ENCODE measurements around the gene WDCP. TPM values are rescaled to one million over a fixed set of nuclear protein-coding genes. Genes with fewer than 3 reads are reported as not detected.

The WDCP gene
- total RNA-seq, 1 experiment from 2014 or later = 19.9 TPM

DNA sequence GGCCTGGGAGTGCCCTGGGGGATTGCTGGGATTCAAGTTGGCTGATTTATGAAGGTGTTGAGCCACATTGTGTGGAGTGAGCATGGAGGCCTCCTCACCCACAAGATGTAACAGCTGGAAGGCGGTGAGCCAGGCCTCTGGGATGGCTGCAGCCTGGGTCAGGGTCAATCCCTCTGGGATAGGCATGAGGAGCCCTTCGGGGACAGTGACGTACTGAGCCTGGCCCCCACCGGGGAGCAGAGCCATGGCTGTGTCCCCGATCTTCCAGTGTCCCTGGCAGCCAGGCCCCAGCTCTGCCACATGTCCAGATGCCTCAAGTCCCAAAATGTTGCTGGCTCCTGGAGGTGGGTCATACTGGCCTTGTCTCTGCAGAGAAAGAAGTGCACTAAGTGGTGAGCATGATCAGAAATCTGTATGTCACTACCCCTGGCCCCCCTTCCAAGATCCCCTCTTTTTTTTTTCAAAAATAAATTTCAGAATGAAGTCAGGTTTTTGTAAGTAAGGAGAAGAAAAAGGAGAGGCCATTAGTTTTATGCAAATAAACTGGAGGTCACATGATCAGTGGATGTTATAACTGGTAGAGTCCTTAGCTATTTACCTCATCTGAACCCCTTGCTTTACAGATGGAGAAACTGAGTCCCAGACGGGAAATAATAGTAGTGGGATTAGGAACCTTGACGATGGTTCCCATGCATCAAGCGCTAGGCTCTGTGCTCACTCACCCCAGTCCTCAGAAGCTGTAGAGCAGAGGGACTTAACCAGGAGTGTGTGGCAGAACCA lies 35.8 kb upstream of the WDCP start:
- ATAC-seq (no peak), DNase-seq (ENCODE audit: low read depth, low spot score) (no peak)
- intact Hi-C loops (cut with micrococcal nuclease) = loop anchor here (5.0 kb wide), 1 partner anchor 261 kb away; no protein-coding TSS in a partner anchor
- Histone ChIP-seq H3K9me2 (ENCODE audit: insufficient read depth) (no peaks in the 10 kb centered on the region), H3K79me2 (ENCODE audit: insufficient read depth, low read length) (no peaks in the 10 kb centered on the region), H4K20me1 (ENCODE audit: insufficient read depth) (no peaks in the 10 kb centered on the region), H3K27ac (ENCODE audit: low read depth, low read length) (peak overlapping the region; percentile 95), H3K4me2 (ENCODE audit: low read length) (peak overlapping the region; percentile 83), H3K9me3 (ENCODE audit: control insufficient read depth in 1 of 2, insufficient read depth in 1 of 2, low read depth in 1 of 2, low read length in 2 of 2) (no peaks in the 10 kb centered on the region), H3K27me3 (ENCODE audit: insufficient read depth, low read length) (no peaks in the 10 kb centered on the region), H3K4me1 (ENCODE audit: control insufficient read depth in 1 of 2, insufficient read depth in 2 of 2, low read length in 2 of 2) (peaks cover 11 to 21% of the 10 kb centered on the region in 2 experiments), H3K9ac (ENCODE audit: low read length) (peak overlapping the region; percentile 68), H2AFZ (ENCODE audit: low read depth, low read length, poor library complexity, severe bottlenecking) (no peak overlapping the region), H3K36me3 (ENCODE audit: control insufficient read depth in 1 of 2, insufficient read depth in 2 of 2, low read length in 2 of 2) (no peaks in the 10 kb centered on the region; a peak in 1 of 4 replicates), H3K4me3 (replicated peaks in 1 of 2; ENCODE audit: low read depth in 1 of 2, low read length in 2 of 2) (peak overlapping the region; percentile 71 to 72)
- ChIA-PET CTCF (interaction anchor here (1.3 to 3.4 kb wide), 7 partner anchors 14 to 279 kb away, joined by 3 to 29 read pairs (median 6); partner anchors contain the start of gene ATAD2B), RAD21 (ENCODE audit: low non-redundant PET in 1 of 2, low total read pairs in 2 of 2, uncharacterized antibody in 2 of 2, unreplicated experiment in 2 of 2) (interaction anchor here in 1 of 2 experiments (1.8 kb wide), 1 partner anchor 156 kb away, joined by 9 read pairs; the partner anchor contains the start of gene ATAD2B), POLR2A (interaction anchor here (1.0 to 3.3 kb wide), 4 partner anchors 9 to 156 kb away, joined by 3 to 19 read pairs (median 4); partner anchors contain the start of genes ATAD2B and FAM228B)
- BruUV-seq (replicated peaks) = TSS peak; percentile 45
- no peak for TF ChIP-seq FOSL1 (IDR thresholded peaks at IDR 0.05; ENCODE audit: low read depth)
- TF ChIP-seq EZH2 (IDR thresholded peaks at IDR 0.05) = no peak
- TF ChIP-seq, protein P1, sequence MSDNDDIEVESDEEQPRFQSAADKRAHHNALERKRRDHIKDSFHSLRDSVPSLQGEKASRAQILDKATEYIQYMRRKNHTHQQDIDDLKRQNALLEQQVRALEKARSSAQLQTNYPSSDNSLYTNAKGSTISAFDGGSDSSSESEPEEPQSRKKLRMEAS (IDR thresholded peaks at IDR 0.05) = no peak
- no peak for TF ChIP-seq ZFX (IDR thresholded peaks at IDR 0.05)

DNA sequence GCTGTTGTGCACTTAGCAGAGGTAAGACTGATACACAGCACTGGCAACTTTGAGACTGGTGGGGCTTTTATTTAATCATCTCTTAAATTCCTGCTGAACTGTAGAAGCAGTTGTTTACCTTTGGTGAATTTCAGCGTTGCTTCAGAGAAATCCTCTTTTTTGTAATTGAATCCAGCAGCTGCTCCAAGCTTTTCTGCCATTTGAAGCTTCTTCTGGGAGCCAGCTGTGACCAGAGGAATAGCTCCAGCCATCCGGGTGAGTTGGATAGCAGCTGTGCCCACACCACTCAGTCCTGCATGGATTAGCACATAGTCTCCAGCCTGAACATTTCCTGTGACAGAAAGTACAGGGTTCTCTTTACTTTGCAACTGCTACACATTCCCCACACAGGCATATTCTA lies 33.5 kb upstream of the WDCP start:
- 0 out of 2 replicates have a peak, but pooled peaks have one; percentile 9 for TF ChIP-seq POLR2AphosphoS5 (IDR thresholded peaks at IDR 0.05; ENCODE audit: low read depth, low read length)
- TF ChIP-seq, protein P2, sequence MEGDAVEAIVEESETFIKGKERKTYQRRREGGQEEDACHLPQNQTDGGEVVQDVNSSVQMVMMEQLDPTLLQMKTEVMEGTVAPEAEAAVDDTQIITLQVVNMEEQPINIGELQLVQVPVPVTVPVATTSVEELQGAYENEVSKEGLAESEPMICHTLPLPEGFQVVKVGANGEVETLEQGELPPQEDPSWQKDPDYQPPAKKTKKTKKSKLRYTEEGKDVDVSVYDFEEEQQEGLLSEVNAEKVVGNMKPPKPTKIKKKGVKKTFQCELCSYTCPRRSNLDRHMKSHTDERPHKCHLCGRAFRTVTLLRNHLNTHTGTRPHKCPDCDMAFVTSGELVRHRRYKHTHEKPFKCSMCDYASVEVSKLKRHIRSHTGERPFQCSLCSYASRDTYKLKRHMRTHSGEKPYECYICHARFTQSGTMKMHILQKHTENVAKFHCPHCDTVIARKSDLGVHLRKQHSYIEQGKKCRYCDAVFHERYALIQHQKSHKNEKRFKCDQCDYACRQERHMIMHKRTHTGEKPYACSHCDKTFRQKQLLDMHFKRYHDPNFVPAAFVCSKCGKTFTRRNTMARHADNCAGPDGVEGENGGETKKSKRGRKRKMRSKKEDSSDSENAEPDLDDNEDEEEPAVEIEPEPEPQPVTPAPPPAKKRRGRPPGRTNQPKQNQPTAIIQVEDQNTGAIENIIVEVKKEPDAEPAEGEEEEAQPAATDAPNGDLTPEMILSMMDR (IDR thresholded peaks at IDR 0.05 in 2 of 3, conservative IDR thresholded peaks at IDR 0.05 in 1 of 3; ENCODE audit: borderline replicate concordance in 1 of 3, insufficient read depth in 1 of 3, low read depth in 2 of 3, low read length in 2 of 3) = no peak
- H3K4me3 ChIP-seq (replicated peaks in 1 of 2; ENCODE audit: low read depth in 1 of 2, low read length in 2 of 2) = no peak overlapping the region
- H3K9me3 ChIP-seq (ENCODE audit: control insufficient read depth in 1 of 2, insufficient read depth in 1 of 2, low read depth in 1 of 2, low read length in 2 of 2) = no peaks in the 10 kb centered on the region
- CTCF ChIA-PET = no interaction called here
- peaks cover 4% of the 10 kb centered on the region for H3K79me2 ChIP-seq (ENCODE audit: insufficient read depth, low read length)
- intact Hi-C loops (cut with micrococcal nuclease) = loop anchor here (5.0 kb wide), 1 partner anchor 258 kb away; no protein-coding TSS in a partner anchor
- H4K20me1 ChIP-seq (ENCODE audit: insufficient read depth) = no peaks in the 10 kb centered on the region
- POLR2A ChIA-PET = no interaction called here
- no peaks in the 10 kb centered on the region; a peak in 2 of 4 replicates for H3K36me3 ChIP-seq (ENCODE audit: control insufficient read depth in 1 of 2, insufficient read depth in 2 of 2, low read length in 2 of 2)
- no peak overlapping the region for H2AFZ ChIP-seq (ENCODE audit: low read depth, low read length, poor library complexity, severe bottlenecking)
- peaks cover 11 to 26% of the 10 kb centered on the region in 2 experiments for H3K4me1 ChIP-seq (ENCODE audit: control insufficient read depth in 1 of 2, insufficient read depth in 2 of 2, low read length in 2 of 2)
- H3K27ac ChIP-seq (ENCODE audit: low read depth, low read length) = no peak overlapping the region
- RAD21 ChIA-PET (ENCODE audit: low non-redundant PET in 1 of 2, low total read pairs in 2 of 2, uncharacterized antibody in 2 of 2, unreplicated experiment in 2 of 2) = no interaction called here
- H3K9ac ChIP-seq (ENCODE audit: low read length) = no peak overlapping the region
- no peaks in the 10 kb centered on the region for H3K27me3 ChIP-seq (ENCODE audit: insufficient read depth, low read length)
- H3K4me2 ChIP-seq (ENCODE audit: low read length) = no peak overlapping the region
- ATAC-seq (no peak), DNase-seq (ENCODE audit: low read depth, low spot score) (no peak)
- no TSS peak for BruUV-seq (replicated peaks)
- no peaks in the 10 kb centered on the region for H3K9me2 ChIP-seq (ENCODE audit: insufficient read depth)

All from HCT116 (cell line).